Ecto neural progenitor cell (in vitro differentiated cells): ENCODE measurements around the gene CLEC16A.
"Not testable (repeated sequence)": the region's sequence is repeated elsewhere in the genome, so short reads cannot be mapped to it uniquely, and the experiment has no call there.

ENCODE experiments used
- DNase-seq: peaks from one replicate; pipeline ENCODE4 v3.0.0-alpha.2; 2018; ENCODE audit warnings: low spot score

CLEC16A gene

DNA sequence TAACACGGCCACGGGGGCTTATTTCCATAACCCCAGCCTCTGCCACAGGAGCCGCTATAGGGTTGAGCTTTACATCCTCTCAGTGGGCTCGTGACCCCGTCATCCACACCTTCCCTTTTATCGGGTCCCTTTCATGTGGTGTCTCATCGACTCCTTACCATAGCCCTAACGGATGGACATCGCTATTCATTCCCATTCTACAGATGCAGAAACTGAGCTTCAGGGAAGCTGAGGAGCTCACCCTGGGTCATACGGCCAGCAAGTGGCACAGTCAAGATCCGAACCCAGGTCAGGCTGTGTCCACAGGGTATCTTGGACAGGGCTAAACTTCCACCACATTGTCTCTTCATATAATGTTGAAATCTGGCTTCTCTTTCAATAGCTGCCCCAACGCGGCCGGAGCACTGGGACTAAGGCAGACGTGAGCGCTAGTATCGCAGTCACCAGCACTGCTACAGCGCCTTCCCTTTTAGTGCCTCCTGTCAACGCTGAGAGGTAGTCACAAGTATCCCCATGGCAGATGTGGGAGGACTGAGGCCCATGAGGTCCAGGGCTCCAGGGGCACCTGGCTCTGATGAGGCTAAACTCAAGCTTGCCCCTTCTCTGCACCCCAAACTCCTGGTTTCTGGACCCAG lies 260.8 kb downstream of the CLEC16A start:
- no peak for DNase-seq

DNA sequence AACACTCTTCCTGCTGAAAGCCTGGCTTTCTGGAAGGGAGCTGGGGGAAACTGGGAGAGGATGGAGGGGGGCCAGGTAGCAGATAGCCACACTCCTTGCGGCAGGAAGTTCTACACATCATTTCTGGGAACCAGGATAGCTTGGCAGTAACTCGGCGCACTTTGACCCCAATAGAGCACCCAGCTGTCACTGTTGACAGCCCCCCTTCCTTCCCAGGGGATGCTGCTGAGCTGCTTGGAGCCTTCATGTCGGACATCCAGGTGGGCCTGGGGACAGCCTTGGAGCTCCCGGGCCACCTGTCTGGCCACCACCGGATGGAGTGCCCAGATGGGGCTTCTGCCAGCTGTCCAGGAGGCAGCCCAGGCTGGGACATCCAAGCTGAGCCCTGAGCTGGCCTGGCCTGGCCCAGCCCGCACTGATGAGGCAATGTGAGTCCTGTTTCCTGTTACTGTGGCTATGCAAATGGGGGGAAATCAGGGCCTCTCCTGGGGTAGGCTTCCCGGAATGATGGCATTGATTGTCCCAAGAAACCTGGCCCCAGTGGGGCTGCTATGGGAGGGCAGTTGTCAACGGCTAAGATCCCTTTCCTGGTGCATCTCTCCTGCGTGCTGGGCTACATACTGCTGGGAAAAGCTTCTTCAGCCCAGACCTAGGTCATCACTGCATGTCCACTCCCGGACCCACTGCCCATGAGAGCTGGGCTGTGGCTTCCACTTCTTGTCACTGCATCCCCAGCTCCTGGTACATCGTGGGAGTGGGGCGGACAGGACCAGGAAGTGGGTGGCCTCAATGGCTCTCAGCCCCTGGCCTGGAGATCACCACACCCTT lies 261.6 kb downstream of the CLEC16A start:
- DNase-seq: no peak

DNA sequence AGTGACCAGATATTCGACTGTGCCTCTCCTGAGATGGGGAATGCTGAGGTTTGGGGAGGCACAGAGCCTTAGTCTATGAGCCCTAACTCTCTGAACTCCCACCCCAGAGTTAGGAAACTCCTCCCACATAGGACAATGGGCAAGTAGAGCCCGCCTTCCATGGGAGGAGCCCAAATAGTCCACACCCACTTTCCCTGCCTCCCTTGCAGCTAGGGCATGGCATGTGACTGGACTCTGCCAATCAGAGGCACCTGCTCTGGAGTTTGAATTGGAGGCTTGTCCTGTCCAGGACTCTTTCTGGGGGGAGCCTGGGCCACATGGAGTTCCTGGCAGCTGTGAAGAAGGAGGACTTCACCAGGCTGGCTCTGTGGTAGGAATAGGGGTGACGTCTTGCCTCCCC lies 263.3 kb downstream of the CLEC16A start:
- no peak for DNase-seq

DNA sequence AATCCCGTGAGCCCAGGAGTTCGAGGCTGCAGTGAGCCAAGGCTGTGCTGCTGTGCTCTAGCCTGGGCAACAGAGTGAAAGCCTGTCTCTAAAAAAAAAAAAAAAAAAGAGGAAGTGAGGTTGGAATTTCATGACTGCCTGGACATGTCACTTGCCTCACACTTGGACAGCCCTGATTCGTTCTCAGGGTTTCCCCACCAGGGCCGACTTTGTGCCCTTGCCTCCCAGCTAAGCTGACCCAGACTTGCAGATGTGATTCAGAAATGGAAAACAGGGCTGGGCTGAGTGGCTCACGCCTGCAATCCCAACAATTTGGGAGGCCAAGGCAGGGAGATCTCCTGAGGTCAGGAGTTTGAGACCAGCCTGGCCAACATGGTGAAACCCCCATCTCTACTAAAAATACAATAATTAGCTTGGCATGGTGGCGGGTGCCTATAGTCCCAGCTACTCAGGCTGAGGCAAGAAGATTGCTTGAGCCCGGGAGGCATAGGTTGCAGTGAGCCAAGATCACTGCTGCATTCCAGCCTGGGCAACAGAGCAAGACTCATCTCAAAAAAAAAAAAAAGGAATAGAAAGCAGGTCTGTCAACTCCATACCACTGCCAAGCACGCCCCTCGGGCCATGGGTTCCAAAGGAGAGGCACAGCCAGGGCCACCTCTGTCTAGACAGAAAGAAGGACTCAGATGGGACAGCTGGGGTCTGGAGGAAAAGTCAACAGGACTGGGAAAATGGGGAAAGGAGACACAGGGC lies 264.7 kb downstream of the CLEC16A start:
- DNase-seq: no peak

DNA sequence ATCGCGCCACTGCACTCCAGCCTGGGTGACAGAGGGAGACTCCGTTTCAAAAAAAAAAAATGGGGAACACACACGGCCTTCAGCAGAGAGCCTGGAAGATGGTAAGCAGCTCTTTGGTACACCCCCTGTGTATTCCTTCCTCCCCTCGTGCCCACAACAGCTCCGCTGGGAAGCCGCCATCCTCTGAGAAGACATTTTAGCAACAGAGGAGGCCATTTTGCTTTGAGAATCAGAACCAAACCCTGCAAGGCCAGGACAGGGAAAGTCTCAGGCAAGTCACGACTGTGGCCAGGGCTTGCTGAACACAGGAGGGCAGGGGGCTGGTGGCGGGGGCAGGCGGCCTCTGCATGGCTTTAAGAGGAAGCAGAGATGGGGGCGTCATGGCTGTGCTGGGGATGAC lies 265.9 kb downstream of the CLEC16A start:
- no peak for DNase-seq

DNA sequence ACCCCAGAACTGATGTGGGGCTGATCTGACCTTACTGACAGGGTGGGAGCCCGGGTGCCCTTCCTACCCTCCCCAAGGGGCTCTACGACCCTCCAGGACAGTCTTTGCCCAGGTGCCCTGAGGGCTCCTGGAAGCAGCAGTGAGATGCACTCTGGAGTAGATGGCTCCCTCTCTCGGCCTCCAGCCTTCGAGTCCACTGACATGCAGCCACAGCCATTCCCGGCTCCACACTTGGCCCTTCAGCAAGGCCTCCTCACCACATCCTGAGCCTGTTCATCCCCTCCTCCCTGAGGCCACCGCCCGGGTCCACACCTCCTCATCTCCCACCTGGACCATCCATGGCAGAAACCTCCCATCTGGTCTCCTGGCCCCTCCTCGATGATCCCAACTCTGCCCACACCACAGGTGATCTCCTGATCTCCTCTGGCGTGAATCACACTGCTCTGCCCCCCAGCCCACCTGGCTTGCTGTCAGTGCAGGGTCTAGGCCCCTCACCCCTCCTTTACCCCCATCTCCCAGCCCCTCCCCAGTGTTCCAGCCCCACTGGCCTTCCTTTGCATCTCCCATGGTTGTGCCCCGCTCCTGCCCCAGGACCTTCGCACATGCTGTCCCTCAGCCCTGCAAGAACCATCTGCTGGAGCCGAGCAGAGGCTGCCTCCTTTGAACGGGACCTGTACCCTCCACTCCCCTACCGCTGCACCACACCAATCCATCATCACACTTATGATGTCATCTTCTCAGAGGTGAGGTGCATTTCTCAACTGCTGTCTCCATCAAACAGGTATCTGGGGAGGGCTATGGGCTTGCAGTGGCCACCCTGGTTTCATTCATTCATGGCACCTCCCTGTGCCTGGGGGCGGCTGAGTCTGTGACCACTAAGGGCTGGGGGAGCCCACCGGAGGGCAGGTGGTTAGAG lies 267.0 kb downstream of the CLEC16A start:
- DNase-seq: no peak

DNA sequence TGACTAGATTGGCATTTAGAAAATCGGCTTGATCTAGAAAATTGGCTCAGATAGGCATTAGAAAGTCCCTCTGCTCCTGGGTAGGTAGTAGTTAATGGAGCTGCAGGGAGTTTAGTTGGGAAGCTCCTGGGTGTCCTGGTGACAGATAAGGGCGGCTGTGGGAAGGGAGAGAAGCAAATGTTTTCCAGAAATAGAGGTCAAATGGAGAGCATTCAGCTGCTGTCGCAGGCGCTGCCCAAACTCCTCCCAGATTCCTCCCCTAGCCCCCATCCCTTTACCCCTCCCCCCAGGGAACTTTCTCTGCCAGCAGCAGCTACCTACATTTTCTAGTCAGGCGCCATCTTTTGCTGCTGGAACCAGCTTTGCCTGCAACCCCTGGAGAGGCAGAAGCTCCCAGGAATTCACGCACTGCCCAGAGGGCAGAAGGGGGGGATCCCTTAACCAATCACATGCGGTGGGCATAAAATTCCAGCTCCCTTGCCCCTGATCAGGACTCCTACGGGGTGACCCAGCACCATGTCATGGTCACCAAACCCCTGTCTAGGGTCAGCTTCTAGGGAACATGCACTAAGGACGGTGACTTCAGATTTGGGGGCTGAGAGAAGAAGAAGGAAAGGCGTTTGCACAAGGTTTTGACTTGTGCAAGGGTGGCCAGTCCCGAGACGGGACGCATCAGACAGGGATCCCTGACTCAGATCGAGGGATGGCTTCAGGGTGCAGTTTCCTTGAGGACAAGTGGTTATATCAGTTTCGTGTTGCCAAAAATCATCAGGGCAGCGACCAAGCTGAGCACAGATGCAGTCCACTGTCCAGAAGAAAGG lies 267.8 kb downstream of the CLEC16A start:
- no peak for DNase-seq

DNA sequence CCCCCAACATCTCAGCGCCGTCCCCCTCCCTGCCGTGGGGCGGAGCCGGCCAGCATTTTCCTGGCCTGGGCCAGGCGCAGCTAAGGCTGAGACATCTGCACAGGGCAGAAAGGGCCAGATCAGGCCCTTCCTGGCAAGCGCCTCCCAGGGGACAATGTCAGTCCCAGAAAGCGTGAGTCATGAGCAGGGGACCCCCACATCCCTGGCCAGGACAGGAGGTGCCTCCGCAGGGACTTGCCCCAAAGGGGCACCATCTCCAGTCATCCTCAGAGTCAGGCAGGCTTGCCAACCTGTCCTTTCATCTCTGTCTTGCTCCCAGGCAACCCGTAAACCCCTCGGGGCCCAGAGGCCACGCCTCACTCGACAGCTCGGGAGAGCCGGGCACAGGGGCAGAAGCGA lies 268.4 kb downstream of the CLEC16A start:
- DNase-seq: no peak

DNA sequence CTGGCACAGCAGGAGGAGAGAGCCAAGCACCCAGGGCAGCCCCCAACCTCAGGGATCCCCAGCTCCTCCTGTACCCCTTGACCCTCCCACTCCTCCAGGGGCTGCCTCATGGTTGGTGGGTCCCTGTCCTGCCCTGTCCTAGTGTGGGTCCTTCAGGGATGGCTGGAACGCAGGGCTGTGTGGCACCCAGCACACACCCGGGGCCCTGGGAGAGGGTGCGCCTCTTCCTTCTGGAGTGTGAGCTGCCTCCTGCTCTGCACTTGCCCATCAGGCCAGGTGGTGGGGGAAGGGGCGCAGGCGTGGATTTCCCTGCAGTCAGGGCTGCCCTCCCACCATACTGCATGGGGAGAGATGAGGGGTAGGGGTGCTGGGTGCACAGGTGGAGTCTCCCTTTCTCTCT lies 269.0 kb downstream of the CLEC16A start:
- no peak for DNase-seq

DNA sequence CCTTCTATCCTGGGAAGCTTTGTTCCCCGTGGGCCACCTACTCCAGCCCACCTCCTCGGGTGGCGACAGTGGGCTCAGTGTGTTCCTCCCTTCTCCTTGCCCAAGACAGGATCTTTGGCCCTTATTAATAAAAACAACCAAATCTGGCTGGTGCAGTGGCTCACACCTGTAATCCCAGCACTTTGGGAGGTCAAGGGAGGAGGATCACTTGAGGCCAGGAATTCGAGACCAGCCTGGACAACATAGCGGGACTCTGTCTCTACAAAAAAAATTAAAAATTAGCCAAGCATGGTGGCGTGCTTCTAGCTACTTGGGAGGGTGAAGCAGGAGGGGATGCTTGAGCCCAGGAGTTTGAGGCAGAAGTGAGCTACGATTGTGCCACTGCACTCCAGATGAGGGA lies 269.4 kb downstream of the CLEC16A start:
- no peak for DNase-seq

DNA sequence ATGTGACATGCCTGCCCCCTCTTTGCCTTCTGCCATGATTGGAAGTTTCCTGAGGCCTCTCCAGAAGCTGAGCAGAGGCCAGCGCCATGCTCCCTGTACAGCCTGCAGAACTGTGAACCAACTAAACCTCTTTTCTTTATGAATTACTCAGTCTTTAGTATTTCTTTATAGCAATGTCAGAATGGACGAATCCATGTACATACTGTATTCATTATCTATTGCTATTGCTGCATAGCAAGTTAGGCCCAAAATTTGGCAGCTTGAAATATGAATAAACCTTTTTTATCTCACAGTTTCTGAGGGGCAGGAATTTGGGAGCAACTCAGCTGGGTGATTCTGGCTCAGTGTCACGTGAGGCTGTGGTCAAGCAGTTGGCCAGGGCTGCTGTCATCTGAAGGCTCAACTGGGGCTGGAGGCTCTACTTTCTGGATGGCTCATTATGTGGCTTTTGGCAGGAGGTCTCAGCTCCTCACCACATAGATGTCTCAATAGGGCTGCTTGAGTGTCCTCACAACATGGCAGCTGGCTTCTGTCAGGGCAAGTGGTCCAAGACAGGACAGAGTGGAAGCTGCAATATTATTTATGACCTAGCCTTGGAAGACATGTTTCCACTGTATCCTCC lies 271.7 kb downstream of the CLEC16A start:
- no peak for DNase-seq

DNA sequence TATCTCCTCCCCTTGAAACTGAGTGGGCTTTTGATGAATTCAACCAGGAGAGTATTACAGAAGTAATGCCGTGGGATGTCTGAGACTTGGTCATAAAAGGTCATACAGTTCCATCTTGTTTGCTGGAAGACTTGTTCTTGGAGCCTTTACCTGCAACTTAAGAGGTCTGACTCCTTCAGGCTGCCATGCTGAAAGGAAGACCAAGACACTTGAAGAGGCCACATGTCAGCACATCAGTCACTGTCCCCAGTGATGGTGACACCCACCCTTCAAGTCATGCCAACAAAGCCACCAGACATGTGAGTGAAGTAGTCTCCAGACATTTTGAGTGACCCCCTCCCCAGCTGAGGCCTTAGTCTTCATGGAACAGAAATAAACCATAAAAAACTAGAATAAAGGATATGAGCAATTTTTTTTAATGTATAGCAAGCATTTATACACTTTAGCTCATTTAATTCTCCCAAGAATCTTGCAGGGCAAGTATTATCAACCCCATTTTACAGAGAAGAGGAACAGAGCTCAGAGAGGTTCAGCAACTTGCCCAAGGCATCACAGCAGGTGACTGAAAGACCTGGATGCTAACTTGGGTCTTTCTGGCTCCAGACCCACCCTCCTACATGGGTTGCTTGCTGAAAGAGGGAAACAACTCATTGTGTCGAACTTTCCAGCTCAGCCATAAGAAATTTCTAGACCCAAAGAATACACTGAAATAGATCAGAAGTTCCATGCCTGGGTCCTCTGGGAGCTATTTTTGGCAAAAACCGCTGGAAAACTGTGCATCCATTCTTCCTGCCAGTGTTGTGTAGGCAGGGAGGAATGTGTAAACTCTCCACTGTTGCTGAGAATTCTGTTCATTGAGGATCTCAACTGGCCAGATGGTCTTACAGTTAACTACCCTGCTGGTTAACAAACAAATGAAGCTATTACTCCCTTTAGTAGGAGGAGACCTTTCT lies 273.6 kb downstream of the CLEC16A start:
- DNase-seq: no peak

DNA sequence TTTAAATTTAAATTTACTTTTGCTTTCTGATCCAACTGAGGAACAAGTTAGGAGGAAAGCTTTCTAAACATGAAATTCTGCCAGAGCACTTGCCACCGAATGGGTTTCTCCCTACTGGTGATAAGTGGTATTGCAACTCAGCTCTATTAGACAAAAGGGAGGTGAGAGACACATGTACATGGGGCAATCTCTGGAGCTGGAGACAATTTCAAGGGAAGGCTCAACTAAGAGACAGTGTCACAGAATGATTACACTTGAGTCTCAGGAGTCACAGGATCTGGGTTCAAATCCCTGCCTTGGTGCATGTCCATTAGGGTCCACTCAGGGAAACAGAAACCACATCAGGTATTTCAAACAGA lies 274.2 kb downstream of the CLEC16A start:
- DNase-seq: no peak

DNA sequence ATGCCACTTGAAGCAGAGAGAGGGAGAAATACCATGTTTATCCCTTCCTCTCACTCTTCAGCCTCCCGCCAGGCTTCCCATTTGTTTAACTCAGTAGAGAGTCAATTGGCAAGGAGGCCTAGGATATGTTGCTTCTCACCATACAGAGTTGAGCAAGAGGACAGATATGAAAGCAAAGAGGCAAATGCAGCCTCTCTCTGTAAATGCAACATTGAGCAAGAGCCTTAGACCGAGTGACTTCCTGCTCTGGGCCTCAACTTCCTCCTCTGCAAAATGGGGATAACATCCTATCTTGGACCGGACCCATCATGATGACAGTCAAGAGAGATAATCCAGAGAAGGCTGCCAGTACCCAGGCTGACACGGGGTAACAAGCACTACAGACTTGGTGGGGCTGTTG lies 274.8 kb downstream of the CLEC16A start:
- no peak for DNase-seq

DNA sequence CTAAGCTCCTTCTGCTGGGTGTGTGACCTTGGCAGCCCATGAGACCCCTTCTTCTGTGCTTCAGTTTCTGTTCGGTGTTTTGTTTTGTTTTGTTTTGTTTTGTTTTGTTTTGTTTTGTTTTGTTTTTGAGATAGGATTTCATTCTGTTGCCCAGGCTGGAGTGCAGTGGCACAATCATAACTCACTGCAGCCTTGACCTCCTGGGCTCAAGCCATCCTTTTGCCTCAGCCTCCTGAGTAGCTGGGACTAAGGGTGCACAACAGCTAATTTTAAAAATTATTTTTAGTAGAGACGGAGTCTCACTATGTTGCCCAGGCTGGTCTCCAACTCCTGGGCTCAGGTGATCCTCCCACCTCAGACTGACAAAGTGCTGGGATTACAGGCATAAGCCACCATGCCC lies 276.1 kb downstream of the CLEC16A start:
- DNase-seq: not testable (repeated sequence)

DNA sequence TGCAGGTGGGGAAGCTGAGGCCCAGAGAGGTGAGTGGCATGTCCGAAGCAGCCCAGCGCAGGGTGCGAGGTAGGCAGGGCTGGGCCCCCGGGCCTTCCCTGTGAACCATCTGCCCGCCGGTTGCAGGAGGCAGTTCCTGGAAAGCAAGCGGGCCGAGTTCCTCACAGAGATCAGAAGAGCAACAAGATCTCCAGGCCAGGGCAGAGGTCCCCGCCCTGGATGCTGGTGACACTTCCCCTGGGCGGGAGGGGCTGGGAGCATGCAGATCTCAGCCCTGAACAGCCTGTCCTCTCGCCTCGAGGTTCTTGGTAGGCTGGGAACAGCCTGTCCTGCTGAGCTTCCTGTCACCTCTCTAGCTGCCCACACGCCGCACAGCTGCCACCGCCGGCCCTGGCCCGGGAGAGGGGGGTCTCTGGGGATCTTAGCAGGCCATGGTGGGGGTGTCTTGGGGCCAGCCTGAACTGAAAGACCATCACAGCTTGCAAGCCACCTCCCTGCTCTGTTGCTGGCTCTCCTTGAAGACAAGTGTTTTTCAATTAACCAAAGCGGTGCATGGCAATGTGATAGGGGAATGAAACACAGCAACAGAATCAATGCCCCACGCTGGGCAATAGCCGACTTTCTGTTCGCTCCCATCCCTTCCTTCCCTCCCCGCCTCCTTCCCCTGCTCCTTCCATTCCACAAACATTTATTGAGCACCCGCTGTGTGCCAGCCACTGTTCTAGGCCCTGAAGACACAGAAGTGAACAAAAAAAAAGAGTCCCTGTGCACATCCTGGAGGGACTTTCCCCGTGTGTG lies 279.9 kb downstream of the CLEC16A start:
- peak; percentile 65 for DNase-seq

DNA sequence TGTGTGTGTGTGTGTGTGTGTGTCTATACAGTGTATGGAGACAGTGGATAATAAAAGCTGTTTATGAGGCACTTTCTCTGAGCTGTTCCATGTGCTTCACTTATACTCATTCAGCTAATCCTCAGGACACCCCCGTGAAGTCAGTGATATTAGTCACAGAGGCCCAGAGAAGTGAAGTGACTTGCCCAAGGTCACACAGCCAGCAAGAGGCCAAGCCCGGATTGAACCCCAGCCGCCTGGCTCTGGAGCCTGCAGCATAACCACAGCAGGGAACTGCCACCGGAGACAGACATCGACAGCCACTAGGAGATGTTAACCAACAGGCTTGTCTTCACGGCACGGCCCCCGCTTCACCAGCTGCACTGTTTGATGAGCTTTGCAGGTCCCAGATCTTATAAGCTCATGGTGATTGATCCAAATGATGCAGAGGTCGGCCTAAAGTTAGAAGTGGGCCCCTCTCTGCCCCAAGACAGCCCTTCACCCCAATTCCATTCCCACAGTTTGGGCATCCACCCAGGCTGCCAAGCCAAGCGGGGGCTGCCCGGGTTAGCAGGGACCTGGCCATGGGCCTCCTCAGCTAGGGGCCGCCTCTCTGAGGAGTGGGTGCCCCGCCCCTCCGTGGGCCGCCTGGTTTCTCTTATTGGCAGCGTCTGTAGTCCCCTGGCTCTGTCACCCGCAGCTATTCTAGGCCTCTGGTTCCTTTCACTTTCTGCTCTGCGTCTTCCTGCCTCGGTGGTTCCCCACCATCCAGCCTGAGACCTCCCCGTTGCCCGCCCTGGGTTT lies 280.7 kb downstream of the CLEC16A start:
- no peak for DNase-seq
